ENCODE results near the gene HSDL2. TPM values are rescaled to one million over a fixed set of nuclear protein-coding genes. Genes with fewer than 3 reads are reported as not detected.

HSDL2 gene
- 20.9 and 23.5 TPM in 2 replicates for total RNA-seq
- long read RNA-seq, transcript HSDL2-202 (11 exons, 3,350 nt) = major isoform, 105 of 133 reads
- long read RNA-seq, partial matches to known transcripts = 3 of 133 reads
- long read RNA-seq, other reads (novel, unspliced or antisense) = 21 of 133 reads

- H3K27me3 Mint-ChIP-seq (ENCODE audit: low read depth) = no peaks in the 10 kb centered on the region
- H3K4me3 Mint-ChIP-seq = peak within 1 kb of the TSS; percentile 98
- no peak for TF ChIP-seq CTCF (conservative IDR thresholded peaks at IDR 0.05)
- H3K4me1 Mint-ChIP-seq = peaks cover 50% of the 10 kb centered on the region
- peak within 1 kb of the TSS; percentile 100 for H3K27ac Mint-ChIP-seq (ENCODE audit: unreplicated experiment)
- peaks cover 1% of the 10 kb centered on the region for H3K9me3 Mint-ChIP-seq
- H3K36me3 Mint-ChIP-seq (ENCODE audit: low read depth) = peaks cover 15% of the 10 kb centered on the region
- DNase-seq (ENCODE audit: low read depth, low spot score) = no peak
Measured at GRCh38 chr9:112380102-112380824, at the start of gene HSDL2. Gene HSDL2 (plus strand): TSS chr9:112380108. CDS start chr9:112380164, 56 bp downstream.

GRCh38 chr9:112331674-112331952, 48.3 kb upstream of the HSDL2 start:
- peaks cover 10% of the 10 kb centered on the region for H3K27me3 Mint-ChIP-seq (ENCODE audit: low read depth)
- no peaks in the 10 kb centered on the region for H3K36me3 Mint-ChIP-seq (ENCODE audit: low read depth)
- TF ChIP-seq CTCF (conservative IDR thresholded peaks at IDR 0.05) = no peak
- H3K4me3 Mint-ChIP-seq = peak overlapping the region; percentile 95
- no peak for DNase-seq (ENCODE audit: low read depth, low spot score)
- H3K27ac Mint-ChIP-seq (ENCODE audit: unreplicated experiment) = no peak overlapping the region
- peaks cover 25% of the 10 kb centered on the region for H3K4me1 Mint-ChIP-seq
- H3K9me3 Mint-ChIP-seq = no peaks in the 10 kb centered on the region

- Mint-ChIP-seq H3K36me3 (ENCODE audit: low read depth) (no peaks in the 10 kb centered on the region), H3K27me3 (ENCODE audit: low read depth) (peaks cover 10% of the 10 kb centered on the region), H3K4me3 (peak overlapping the region; percentile 95), H3K27ac (ENCODE audit: unreplicated experiment) (no peak overlapping the region), H3K9me3 (no peaks in the 10 kb centered on the region), H3K4me1 (peaks cover 25% of the 10 kb centered on the region)
- DNase-seq (ENCODE audit: low read depth, low spot score) = no peak
- TF ChIP-seq CTCF (conservative IDR thresholded peaks at IDR 0.05) = no peak
Measured at GRCh38 chr9:112332214-112332613, 47.7 kb upstream of the HSDL2 start.

- Mint-ChIP-seq H3K4me1 (peaks cover 25% of the 10 kb centered on the region), H3K36me3 (ENCODE audit: low read depth) (no peaks in the 10 kb centered on the region), H3K4me3 (peak overlapping the region; percentile 95), H3K27ac (ENCODE audit: unreplicated experiment) (peak overlapping the region; percentile 63), H3K27me3 (ENCODE audit: low read depth) (peaks cover 10% of the 10 kb centered on the region), H3K9me3 (no peaks in the 10 kb centered on the region)
- peak; percentile 51 for TF ChIP-seq CTCF (conservative IDR thresholded peaks at IDR 0.05)
- no peak for DNase-seq (ENCODE audit: low read depth, low spot score)
Measured at GRCh38 chr9:112332674-112332976, 47.3 kb upstream of the HSDL2 start.

- DNase-seq (ENCODE audit: low read depth, low spot score) = peak; percentile 51
- no peaks in the 10 kb centered on the region for H3K9me3 Mint-ChIP-seq
- H3K27ac Mint-ChIP-seq (ENCODE audit: unreplicated experiment) = peak within 1 kb of the TSS; percentile 98
- H3K4me3 Mint-ChIP-seq = peak within 1 kb of the TSS; percentile 97
- peak; percentile 1 for TF ChIP-seq CTCF (conservative IDR thresholded peaks at IDR 0.05)
- no peaks in the 10 kb centered on the region for H3K36me3 Mint-ChIP-seq (ENCODE audit: low read depth)
- H3K27me3 Mint-ChIP-seq (ENCODE audit: low read depth) = peaks cover 10% of the 10 kb centered on the region
- H3K4me1 Mint-ChIP-seq = peaks cover 25% of the 10 kb centered on the region
Measured at GRCh38 chr9:112332977-112333638, 46.8 kb upstream of the HSDL2 start, which contains the start of gene PTBP3. Gene PTBP3 (minus strand): TSS chr9:112333619. CDS start chr9:112297865, 35,754 bp downstream.

Data from neural crest cell (in vitro differentiated cells).